NCI-H1417 treated with DMSO at 0.1 percent for 48 hours (cell line): ENCODE results near the gene TGFB3.

Experiments
- DNase-seq: peaks from one replicate; lab custom pipeline; 2025; lab: John Stamatoyannopoulos, UW

Gene TGFB3

GRCh38 chr14:75987201-75987970, 5.6 kb upstream of the TGFB3 start:
- no peak for DNase-seq

DNA sequence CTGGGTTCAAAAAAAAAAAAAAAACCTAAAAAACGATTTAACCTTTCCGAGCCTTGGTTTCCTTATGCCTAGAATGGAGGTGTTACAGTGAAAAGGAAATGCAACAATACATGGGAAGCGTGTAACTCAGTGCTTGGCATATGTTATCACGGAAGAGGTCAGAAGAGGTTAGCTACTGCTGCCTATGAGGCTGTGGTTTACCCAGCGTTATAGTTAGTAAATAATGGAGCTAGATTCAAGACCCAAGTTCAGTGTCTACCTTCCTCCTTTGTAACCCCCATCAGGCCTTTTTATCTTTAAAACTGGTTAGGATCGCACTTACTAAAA, 4.6 kb upstream of the TGFB3 start:
- DNase-seq, result no peak

DNA sequence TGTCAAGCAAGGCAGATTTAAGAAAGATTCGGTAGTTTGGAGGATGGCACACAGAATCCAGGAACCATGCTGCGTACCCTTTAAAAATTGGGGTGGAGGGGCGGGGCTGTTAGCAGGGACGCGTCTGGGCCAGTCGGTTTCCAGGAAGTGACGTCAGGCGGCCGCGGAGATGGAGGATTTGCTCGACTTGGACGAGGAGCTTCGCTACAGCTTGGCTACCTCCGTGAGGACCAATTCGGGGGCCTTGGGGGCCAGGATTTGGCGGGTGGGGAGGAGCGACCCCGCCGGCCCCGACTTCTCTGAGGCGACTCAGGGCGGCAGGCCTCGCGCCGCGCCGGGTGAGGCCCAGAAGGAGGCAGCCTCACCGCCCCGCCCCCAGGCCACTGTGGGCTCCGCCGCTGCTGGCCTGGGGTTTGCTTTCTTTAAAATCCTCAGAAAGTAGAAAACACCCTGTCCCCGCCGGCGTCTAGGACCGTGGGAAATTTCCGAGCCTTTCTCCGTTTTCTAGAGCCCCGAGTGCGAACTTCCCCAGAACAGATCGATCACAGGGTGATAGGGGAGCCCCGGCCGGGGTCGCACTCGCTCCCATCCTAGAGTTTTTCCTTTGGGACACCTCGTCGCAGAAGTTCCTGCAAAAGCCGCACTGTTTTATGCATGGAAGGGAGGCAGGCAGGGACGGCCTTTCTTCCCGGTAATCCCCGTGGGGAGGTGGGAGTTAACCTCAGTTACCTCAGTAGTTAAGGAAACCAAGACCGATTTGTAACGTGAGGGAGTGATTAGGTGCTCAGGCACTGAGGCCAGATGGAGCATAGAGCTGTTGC, 4.0 kb upstream of the TGFB3 start, which contains the start of gene IFT43:
TSS of gene IFT43 (plus strand) at position 146 of the 821 bp plus-strand sequence. CDS start at position 170, 24 bp downstream.
- peak; percentile 16 for DNase-seq

DNA sequence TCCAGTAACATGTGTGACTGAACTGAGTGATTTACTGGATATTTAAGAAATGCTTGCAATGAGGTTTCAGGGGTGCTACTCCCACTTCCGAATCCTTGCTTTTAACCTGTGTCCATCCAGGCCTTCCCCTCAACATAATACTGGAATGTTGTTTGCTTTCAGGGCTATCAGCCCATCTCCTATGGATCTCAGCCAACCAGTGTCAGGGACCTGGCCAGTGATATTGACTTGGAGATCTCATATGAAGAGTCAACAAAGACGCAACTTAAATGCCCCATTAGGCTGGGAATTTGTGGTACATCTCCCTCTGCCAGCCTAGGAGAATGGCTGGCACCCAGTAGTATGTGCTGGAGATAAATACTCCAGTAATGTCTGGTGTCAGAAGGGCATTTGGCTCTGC, 2.9 kb upstream of the TGFB3 start:
- DNase-seq, result no peak

- DNase-seq, result no peak
Observed at GRCh38 chr14:75983019-75983358, 1.2 kb upstream of the TGFB3 start.

- peak; percentile 56 for DNase-seq
Observed at GRCh38 chr14:75982266-75983018, 647 bp upstream of the TGFB3 start.

- DNase-seq, result no peak
Observed at GRCh38 chr14:75980856-75981255, 939 bp downstream of the TGFB3 start.

DNA sequence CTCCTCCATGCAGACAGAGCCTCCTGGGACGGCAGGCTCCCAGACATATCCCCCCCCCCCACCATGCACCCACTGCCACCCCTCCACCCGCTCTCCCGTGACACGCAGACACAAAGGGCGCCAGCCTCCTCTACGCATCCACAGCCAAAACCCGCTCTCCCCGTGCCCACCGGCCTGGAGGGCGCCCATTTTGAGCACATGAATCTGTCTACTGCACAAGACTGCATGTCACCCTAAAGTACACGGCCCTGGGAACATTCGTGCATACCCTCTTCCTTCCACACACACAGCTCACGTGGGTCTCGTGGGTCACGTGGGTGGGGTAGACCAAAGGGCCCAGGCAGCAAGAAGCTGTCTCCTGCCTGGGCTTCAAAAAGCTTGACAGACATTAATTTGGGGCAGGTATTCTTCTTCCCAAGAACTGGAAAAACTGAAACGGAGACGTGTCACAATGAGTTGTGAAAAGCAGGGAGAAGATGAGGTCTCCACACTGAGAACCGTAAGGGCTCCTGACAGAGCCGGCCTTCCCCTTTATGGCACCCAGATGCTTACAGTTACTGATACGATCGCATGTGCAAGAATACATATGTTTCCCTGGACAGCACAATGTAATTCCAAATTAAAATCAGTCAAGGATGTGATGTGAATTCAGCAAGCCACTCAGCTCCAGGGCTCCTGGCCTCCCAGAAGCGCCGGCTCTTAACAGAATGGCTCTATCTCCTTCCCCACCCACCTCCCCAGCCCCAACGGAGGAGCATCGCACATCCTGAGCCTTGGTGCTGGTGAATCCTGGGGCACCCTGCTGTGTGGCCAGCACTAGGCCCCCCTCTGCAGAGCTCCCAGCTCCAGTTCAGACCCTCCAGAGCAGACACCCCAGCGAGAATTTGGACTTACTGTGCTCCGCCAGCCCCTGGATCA, 1.9 kb downstream of the TGFB3 start:
- DNase-seq, result no peak

DNA sequence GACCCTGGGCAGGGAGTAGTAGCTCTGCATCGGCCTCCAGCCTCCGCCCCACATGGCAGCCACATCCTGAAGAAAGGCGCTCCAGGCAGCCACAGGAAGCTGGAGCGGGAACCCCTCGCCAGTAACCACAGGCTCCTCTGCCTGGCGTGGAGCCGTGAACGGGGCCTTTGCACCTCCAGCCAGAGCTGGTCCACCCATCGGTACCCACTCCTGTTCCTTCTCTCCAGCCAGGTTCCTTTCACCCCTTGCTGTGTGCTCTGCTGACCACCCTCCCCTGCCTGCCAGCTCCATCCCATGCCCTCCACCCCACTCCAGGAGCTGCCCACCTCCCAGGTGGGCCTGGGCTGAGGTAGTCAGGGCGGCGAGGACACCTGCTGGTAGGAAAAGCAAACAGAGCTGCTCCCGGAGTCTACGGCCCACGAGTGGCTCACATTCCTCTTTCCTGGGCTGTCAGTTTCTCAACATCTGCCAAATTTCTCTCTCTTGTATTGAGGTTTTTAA, 2.7 kb downstream of the TGFB3 start:
- DNase-seq, result no peak

- DNase-seq, result no peak
Observed at GRCh38 chr14:75978249-75978731, 3.5 kb downstream of the TGFB3 start.

DNA sequence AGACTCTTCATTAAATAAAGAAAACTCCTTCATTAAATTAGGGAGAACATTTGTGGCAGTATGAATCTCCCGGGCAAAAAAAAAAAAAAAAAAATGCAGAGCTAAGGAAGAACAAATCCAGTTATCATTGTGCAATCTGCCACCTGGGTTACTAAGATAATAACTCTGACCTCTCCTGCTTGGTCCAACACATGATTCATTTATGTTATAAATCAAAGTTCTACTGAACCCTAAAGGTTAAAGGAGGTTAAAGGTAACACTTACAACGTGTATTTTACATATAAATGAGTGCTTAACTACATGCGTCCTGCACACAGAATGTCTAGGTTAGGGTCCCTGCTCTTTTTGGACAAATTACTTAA, 4.2 kb downstream of the TGFB3 start:
- no peak for DNase-seq

DNA sequence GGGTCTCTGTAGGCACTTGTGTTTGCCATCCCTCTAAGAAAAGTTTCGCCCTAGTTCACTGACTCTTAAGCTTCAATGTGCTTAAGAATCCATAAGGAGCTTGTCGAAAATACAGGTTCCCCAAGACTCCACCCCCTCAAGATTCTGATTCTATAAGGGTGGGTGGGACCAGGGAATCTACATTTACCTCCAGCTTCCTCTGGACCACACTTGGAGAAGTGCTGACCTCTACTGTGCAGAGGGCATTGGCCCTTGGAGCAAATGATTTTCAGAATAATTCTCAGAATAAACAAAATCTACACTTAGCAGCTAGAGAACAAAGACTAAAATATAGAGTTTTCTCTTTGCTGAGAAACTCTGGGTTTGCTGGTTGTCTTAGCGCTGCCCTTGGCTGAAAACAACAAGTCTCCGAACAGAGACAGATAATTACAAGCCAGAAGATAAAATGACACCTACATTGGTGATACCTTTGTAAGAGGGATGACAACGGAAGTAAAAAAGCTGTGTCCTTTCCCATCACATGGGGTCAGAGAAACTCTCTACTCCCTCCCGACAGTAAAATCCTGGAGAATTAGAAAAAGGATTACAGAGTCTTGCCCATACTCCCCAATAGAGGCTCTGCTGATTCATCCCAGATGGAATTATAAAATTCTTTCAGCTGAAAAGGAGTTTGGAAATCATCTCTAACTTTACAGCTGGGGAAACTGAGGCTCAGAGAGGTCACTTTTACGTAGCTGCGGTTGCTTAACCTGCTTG, 4.8 kb downstream of the TGFB3 start:
- no peak for DNase-seq

- no peak for DNase-seq
Observed at GRCh38 chr14:75972801-75973421, 8.9 kb downstream of the TGFB3 start.

DNA sequence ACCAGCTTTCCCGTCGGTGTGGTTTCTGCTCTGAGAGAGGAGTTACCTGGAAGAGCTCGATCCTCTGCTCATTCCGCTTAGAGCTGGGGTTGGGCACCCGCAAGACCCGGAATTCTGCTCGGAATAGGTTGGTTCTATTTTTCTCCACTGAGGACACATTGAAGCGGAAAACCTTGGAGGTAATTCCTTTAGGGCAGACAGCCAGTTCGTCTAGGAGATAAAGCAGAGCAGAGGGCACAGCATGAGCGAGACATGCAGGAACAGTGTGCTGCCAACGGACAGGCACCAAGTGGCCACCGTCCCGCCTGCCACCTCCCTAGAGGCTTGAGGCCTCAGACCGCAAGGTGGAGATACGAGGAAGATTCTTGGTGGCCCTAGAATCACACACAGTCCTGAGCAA, 10.3 kb downstream of the TGFB3 start:
- DNase-seq, result no peak

DNA sequence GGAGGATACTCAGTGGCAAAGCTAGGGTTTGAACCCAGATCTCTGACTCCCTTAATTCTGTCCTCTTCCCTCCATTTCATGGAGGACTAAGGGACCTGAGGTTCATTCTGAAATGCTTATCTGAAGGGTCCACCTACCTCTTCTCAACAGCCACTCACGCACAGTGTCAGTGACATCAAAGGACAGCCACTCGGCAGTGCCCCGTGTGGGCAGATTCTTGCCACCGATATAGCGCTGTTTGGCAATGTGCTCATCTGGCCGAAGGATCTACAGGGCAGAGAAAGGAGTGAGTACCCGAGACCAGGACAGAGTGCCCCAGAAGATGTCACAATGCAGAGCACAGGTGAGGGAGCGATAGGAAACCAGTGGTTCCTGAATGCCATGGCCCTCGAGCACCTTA, 10.8 kb downstream of the TGFB3 start:
- no peak for DNase-seq

DNA sequence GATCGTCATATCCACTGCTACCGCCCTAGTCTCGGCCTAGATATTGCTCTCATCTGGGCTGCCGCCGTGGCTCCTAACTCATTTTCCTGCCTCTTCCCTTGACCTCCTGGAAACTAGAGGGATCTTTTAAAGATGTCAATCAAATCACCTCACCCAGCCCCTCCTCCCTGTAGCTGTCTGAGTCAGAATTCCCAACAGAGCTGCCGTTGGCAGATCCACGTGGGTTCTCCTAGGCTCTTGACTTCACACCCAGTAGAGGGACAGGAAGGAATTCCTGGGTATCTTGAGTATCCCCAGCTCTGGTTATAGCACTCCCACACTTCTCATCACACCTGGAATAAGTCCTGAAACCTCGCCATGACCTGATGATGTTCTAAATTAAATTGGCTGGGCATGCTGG, 11.9 kb downstream of the TGFB3 start:
- DNase-seq, result no peak

GRCh38 chr14:75969126-75969525, 12.7 kb downstream of the TGFB3 start:
- no peak for DNase-seq

- no peak for DNase-seq
Observed at GRCh38 chr14:75968456-75968855, 13.3 kb downstream of the TGFB3 start.

DNA sequence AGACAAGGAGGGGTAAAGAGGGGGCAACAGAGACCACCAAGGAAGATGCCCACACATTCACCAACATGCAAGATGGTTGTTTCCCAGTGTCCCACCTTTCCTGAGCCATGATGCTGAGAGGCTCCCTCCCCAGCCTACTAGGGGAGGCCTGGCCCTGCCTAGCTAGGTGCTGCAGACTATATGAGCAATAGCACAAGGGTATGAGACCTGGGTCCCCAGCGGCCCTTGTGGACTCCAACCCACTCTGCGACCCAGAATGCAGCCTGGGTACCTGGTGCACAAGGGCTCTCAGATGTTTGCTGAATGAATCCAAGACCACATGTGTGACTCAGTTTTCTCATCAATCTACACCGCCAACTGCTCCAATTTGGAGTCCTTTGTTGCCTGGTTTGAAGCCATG, 13.9 kb downstream of the TGFB3 start:
- no peak for DNase-seq

DNA sequence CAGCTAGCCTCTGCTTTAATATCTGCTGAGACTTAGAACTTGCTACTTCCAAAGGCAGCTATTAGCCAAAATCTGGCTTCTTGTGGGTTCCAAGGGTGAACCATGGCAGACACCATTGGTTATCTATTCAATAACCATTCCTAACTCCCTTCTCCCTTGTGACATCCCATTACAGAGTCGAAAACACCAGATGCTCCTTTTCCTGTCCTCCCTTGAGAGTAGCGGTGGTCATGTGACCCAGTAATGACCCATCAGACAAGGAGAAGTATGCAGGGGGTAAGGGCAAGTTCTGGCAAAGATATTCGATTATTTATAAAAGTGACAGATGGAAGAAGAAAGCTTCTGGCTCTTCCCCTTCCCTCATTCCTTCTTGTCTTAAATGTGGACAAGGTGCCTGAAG, 20.1 kb downstream of the TGFB3 start:
- no peak for DNase-seq
